ENCODE data around the gene NKX2-2. TPM values are rescaled to one million over a fixed set of nuclear protein-coding genes. Genes with fewer than 3 reads are reported as not detected.

NKX2-2 gene
- total RNA-seq, 1 donor from 2014 or later = not detected

DNA sequence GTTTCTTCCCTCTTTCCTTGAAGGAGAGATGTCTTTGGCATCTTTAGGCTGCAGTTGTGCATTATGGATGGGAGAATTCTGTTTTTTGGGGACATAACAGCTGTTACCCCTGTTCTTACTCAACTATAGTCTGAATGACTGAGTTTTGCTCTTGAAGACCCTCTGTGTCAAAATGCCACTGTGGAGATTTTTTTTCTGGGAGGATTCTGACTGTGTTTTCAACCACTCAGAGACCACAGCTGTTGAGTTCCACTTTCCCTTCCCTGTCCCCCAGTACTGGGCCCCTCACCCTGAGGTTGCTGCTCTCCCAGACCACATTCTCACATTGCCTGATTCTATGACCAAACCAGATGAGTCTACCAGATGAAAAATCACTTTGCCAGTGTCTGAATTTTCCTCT lies 48.1 kb downstream of the NKX2-2 start:
- Mint-ChIP-seq H3K27me3 (ENCODE audit: low read depth, unreplicated experiment) (peaks cover 7% of the 10 kb centered on the region), H3K27ac (ENCODE audit: unreplicated experiment) (no peak overlapping the region), H3K4me3 (ENCODE audit: unreplicated experiment) (no peak overlapping the region), H3K4me1 (ENCODE audit: low read depth, unreplicated experiment) (no peaks in the 10 kb centered on the region), H3K36me3 (ENCODE audit: low read depth, unreplicated experiment) (no peaks in the 10 kb centered on the region), H3K9me3 (ENCODE audit: unreplicated experiment) (peaks cover 4% of the 10 kb centered on the region)
- no peak for FAIRE-seq
- DNase-seq (ENCODE audit: low read depth) = no peak
- no peak overlapping the region for H3K9ac ChIP-seq (ENCODE audit: low read length)
- H3K4me3 ChIP-seq (ENCODE audit: insufficient read depth, low read depth, low read length) = no peak overlapping the region
- no peaks in the 10 kb centered on the region for H3K4me1 ChIP-seq (ENCODE audit: insufficient read depth, low read length)
- no peak overlapping the region for H3K27ac ChIP-seq (ENCODE audit: low read depth, low read length)
- no peaks in the 10 kb centered on the region for H3K27me3 ChIP-seq (ENCODE audit: insufficient read depth, low read length)
- no peaks in the 10 kb centered on the region for H3K36me3 ChIP-seq (ENCODE audit: insufficient read depth, low read length)
- H3K9me3 ChIP-seq (ENCODE audit: insufficient read depth, low read depth, low read length) = no peaks in the 10 kb centered on the region
- H3K4me2 ChIP-seq (ENCODE audit: low read length) = no peak overlapping the region
- no peak overlapping the region for H2AFZ ChIP-seq (ENCODE audit: low read depth, low read length)
- no peaks in the 10 kb centered on the region for H3K79me2 ChIP-seq (ENCODE audit: insufficient read depth, low read length)
- TF ChIP-seq EZH2 (IDR thresholded peaks at IDR 0.05; ENCODE audit: insufficient read depth, low read length) = no peak
- TF ChIP-seq, protein P1, sequence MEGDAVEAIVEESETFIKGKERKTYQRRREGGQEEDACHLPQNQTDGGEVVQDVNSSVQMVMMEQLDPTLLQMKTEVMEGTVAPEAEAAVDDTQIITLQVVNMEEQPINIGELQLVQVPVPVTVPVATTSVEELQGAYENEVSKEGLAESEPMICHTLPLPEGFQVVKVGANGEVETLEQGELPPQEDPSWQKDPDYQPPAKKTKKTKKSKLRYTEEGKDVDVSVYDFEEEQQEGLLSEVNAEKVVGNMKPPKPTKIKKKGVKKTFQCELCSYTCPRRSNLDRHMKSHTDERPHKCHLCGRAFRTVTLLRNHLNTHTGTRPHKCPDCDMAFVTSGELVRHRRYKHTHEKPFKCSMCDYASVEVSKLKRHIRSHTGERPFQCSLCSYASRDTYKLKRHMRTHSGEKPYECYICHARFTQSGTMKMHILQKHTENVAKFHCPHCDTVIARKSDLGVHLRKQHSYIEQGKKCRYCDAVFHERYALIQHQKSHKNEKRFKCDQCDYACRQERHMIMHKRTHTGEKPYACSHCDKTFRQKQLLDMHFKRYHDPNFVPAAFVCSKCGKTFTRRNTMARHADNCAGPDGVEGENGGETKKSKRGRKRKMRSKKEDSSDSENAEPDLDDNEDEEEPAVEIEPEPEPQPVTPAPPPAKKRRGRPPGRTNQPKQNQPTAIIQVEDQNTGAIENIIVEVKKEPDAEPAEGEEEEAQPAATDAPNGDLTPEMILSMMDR (IDR thresholded peaks at IDR 0.05; ENCODE audit: insufficient read depth, low read depth, low read length) = no peak
- no peaks in the 10 kb centered on the region for H4K20me1 ChIP-seq (ENCODE audit: insufficient read depth, low read length)

DNA sequence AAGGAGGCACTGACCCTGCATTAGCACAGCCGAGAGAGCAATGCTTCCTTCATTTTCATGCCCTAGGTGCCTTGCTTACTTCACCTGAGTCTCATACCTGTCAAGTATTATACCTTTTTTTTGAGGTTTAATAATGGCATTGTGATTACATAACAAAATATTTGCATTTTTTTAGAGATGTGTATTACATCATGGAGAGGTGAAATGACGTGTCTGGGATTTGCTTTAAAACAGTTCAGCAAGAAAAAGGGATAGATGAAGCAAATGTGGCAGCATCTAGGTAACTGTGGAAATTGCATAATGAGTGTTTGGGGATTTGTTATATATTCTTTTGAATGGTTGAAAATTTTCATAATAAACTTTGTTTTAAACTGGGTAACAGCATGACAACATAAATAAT lies 48.9 kb downstream of the NKX2-2 start:
- peaks cover 7% of the 10 kb centered on the region for H3K27me3 Mint-ChIP-seq (ENCODE audit: low read depth, unreplicated experiment)
- TF ChIP-seq, protein P1 (IDR thresholded peaks at IDR 0.05; ENCODE audit: insufficient read depth, low read depth, low read length) = no peak
- TF ChIP-seq EZH2 (IDR thresholded peaks at IDR 0.05; ENCODE audit: insufficient read depth, low read length) = no peak
- FAIRE-seq (no peak), DNase-seq (ENCODE audit: low read depth) (no peak)
- H3K4me3 ChIP-seq (ENCODE audit: insufficient read depth, low read depth, low read length) = no peak overlapping the region
- H3K4me2 ChIP-seq (ENCODE audit: low read length) = no peak overlapping the region
- no peak overlapping the region for H2AFZ ChIP-seq (ENCODE audit: low read depth, low read length)
- H3K36me3 ChIP-seq (ENCODE audit: insufficient read depth, low read length) = no peaks in the 10 kb centered on the region
- H4K20me1 ChIP-seq (ENCODE audit: insufficient read depth, low read length) = no peaks in the 10 kb centered on the region
- H3K4me1 ChIP-seq (ENCODE audit: insufficient read depth, low read length) = no peaks in the 10 kb centered on the region
- H3K79me2 ChIP-seq (ENCODE audit: insufficient read depth, low read length) = no peaks in the 10 kb centered on the region
- no peak overlapping the region for H3K27ac Mint-ChIP-seq (ENCODE audit: unreplicated experiment)
- no peaks in the 10 kb centered on the region for H3K27me3 ChIP-seq (ENCODE audit: insufficient read depth, low read length)
- peaks cover 4% of the 10 kb centered on the region for H3K9me3 Mint-ChIP-seq (ENCODE audit: unreplicated experiment)
- H3K4me3 Mint-ChIP-seq (ENCODE audit: unreplicated experiment) = no peak overlapping the region
- no peak overlapping the region for H3K9ac ChIP-seq (ENCODE audit: low read length)
- H3K4me1 Mint-ChIP-seq (ENCODE audit: low read depth, unreplicated experiment) = no peaks in the 10 kb centered on the region
- no peaks in the 10 kb centered on the region for H3K9me3 ChIP-seq (ENCODE audit: insufficient read depth, low read depth, low read length)
- no peak overlapping the region for H3K27ac ChIP-seq (ENCODE audit: low read depth, low read length)
- H3K36me3 Mint-ChIP-seq (ENCODE audit: low read depth, unreplicated experiment) = no peaks in the 10 kb centered on the region

Other genes with a start within 250 kb of the NKX2-2 start
- gene XRN2, start 210.7 kb downstream of the NKX2-2 start, total RNA-seq = 68.2 and 74.5 TPM in 2 replicates
- gene NKX2-4, start 116.5 kb downstream of the NKX2-2 start, total RNA-seq = not detected in 2 replicates
- not detected in 2 replicates for gene PAX1, start 191.6 kb upstream of the NKX2-2 start, total RNA-seq

All from astrocyte (in vitro differentiated cells and primary cell).